HG03354 (cell line): ENCODE data around the gene CRKL.
"Not testable (repeated sequence)": the region's sequence is repeated elsewhere in the genome, so short reads cannot be mapped to it uniquely, and the experiment has no call there.

ENCODE experiments used
- ATAC-seq: cut with Tn5 transposase; IDR thresholded peaks from one replicate; pipeline ENCODE4 v1.9.1; 2021; ENCODE audit warnings: mild to moderate bottlenecking; ENCODE audit not compliant: unreplicated experiment, poor library complexity, severe bottlenecking

CRKL gene

GRCh38 chr22:20964090-20964798 lies 47.0 kb downstream of the CRKL start:
- no peak for ATAC-seq

GRCh38 chr22:20964799-20965103 lies 47.5 kb downstream of the CRKL start:
- no peak for ATAC-seq

GRCh38 chr22:20965104-20965887 lies 48.1 kb downstream of the CRKL start:
- ATAC-seq = no peak

DNA sequence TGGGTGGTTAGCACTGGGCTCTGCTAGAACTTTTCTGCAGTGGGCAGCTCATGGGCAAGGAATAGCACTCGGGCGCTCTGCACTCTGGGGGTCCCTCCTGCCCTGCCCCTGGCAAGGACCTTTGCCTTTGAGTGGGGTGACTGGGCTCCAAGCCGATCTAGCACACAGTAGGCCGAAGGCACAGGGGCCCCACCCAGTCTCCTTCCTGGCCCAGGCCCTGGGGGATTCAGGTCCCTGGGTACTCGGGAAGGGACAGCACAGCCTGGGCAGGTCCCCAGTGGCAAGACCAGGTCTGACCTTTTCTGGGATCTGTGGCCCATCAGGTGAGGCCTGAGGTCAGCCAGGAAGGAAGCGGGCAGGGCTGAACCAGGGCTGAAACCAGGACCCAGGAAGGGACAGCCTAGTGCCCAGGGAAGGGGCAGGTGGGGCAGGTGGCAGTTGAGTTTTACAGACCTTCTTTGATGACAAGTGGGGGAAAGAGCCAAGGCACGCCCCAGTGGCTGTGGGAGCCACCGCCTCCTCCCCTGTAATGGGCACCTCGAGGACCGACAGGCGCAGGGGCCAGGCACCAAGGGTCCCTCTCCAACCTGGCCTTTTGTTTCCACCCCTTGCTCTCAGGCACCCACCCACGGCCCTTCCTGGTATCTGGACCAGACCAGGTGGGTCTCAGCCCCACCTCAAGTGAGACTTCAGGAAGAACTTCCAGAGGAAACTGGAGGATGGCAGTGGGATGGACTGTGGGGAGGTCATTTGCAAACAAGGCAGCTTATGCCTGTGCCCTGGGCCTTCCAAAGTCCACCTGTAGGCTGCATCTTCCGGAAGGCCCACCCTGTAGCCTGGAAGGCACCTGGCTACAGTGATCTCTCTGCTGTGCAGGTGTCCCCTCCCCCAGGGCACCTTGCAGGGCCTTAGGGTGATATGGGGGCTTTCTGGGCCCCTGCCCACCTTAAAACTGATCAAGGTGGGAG lies 49.0 kb downstream of the CRKL start:
- ATAC-seq = no peak

GRCh38 chr22:20966883-20967696 lies 49.9 kb downstream of the CRKL start, which contains the start of gene AIFM3:
AIFM3 (plus strand) TSS chr22:20967255; CDS start chr22:20967945, 690 bp downstream.
- no peak for ATAC-seq

GRCh38 chr22:20967697-20968211 lies 50.5 kb downstream of the CRKL start:
- no peak for ATAC-seq

GRCh38 chr22:20968281-20968977 lies 51.2 kb downstream of the CRKL start:
- no peak for ATAC-seq

DNA sequence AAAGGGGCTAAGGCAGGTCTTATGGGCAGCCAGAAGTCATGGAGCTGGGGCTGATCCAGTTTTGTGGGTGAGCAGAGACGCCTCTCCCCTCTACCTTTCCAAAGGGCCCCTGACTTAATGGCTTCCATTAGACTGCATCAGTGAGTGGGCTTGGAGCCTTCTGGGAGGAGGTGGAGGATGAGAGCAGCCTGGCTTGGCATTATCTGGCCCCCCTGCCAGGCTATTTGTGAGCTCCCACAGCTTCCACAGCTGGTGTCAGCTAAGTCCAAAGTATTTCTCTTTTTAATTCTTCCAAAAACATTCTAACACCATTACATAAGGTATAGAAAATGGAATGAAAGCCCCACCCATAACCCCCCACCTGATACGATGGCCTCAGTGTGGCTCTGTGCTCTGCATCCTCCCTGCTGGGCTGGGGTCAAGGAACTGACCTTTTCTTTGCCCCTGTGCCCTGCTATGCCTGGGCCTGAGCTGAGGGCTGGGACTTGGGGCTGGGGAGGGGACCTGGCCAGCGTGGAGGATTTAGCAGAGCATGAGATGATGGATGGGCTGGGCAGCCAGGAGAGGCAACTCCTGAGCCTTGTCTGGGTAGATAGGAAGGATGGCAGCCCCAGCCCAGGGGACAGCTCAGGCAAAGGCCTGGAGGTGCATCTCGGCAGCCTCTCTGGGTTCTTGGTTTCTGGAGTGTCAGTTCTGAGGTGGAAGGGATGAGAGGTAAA lies 53.9 kb downstream of the CRKL start:
- ATAC-seq = no peak

DNA sequence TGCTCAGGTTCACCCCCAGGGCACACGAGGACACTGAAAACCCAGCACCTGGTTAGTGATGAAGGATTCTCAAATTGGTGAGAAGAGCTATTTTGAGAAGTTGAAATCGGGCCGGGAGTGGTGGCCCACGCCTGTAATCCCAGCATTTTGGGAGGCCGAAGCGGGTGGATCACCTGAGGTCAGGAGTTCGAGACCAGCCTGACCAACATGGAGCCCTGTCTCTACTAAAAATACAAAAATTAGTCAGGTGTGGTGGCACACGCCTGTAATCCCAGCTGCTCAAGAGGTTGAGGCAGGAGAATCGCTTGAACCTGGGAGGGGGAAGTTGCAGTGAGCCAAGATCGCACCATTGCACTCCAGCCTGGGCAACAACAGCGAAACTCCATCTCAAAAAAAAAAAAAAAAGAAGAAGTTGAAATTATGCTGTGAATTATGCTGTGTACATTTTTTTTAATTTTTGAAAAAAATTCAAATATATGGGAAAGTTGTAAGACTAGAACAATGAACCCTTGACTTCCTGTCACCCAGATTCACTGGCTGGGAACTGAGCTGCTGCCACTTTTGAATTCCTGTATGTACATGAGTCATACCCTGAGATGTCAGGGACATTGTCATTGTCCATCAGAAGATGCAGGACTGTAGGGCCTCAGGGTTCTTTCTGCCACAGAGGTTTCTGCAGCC lies 54.9 kb downstream of the CRKL start:
- ATAC-seq = not testable (repeated sequence)

GRCh38 chr22:20972933-20973577 lies 55.8 kb downstream of the CRKL start:
- ATAC-seq = no peak

DNA sequence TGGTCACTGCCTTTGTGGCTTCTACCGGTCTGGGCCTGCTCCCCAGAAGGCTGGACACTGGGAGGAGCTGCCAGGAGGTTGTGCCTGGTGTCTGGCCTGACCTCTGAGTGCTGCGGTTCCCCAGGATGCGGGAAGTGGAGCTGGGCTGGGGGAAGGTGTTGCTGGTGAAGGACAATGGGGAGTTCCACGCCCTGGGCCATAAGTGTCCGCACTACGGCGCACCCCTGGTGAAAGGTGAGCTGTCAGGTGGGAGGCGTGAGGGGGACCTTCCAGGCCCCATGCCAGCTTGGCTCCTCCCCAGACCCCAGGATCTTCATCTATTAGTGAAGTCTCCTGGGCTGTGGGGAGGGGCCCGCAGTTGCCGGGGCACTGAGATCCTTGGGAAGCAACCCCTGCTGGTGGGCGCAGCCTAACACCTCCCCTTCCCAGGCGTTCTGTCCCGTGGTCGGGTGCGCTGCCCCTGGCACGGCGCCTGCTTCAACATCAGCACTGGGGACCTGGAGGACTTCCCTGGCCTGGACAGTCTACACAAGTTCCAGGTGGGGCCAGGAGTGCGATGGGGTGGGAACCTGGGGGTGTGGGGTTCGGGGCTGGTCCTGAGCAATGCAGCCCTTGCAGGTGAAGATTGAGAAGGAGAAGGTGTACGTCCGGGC lies 56.6 kb downstream of the CRKL start:
- ATAC-seq = no peak

DNA sequence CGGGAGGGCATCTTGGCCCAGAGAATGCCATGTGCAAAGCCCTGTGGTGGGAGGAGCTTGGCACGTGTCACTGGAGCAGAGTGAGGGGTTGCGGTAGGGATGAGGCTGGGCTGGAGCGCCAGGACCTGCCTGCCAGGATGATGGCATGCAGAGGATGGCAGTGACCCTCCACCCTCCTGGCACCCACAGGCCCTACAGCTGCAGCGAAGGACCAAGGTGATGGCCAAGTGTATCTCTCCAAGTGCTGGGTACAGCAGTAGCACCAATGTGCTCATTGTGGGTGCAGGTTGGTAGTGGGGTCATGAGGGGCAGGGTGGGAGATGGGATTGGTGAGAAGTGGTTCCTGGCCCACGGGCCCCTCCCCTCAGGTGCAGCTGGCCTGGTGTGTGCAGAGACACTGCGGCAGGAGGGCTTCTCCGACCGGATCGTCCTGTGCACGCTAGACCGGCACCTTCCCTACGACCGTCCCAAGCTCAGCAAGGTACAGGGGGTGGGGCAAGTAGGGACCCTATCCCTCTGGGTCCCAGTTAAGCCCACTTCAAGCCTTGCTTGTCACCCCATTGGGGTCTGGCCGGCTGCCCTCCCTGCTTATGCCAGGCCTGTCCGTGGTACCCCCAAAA lies 57.2 kb downstream of the CRKL start:
- no peak for ATAC-seq

DNA sequence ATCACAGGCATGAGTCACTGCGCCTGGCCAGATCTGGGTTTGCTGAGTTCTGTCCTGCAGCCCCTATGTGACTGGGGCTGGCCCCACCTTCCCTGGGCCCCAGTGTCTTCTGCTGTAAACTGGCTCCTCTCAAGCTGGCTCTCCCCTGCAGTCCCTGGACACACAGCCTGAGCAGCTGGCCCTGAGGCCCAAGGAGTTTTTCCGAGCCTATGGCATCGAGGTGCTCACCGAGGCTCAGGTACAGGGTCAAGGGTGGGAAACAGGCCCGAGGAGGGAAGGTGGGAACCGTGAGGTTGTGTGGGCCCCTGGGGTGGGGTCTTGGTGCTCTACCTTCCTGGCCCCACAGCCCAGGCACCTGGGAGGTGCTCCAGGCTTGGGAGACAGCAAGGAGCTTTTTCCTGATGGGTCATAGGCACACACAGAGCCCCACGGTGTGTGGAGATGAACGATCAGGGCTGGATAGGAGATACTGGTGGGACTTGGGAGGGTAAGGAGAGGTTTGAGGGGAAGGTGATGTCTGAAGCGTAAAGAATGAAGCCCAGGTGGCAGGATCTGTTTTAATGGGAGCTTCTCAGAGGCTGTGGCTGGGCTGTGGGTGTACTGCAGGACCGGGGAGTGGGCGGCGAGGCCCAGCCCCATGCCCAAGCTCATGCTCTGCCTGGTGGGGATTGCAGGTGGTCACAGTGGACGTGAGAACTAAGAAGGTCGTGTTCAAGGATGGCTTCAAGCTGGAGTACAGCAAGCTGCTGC lies 58.5 kb downstream of the CRKL start:
- no peak for ATAC-seq

DNA sequence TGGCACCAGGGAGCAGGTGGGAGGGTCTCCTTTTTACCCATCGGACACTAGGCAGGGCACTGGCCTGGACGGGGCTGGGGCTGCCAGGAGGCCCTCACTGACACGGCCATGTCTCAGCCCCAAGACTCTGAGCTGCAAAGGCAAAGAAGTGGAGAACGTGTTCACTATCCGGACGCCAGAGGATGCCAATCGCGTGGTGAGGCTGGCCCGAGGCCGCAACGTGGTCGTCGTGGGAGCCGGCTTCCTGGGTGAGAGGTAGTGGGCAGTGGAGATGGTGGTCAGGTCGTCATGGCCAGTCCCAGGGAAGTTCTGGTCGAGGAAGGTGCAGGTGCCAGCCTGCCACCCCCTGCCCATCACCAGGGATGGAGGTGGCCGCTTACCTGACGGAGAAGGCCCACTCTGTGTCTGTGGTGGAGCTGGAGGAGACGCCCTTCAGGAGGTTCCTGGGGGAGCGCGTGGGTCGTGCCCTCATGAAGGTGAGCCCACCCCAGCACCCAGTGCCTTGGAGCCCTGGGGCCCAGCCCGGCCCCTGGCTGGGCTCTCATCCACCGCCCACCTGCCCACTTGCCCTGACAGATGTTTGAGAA lies 59.2 kb downstream of the CRKL start:
- no peak for ATAC-seq

GRCh38 chr22:20977019-20977418 lies 59.8 kb downstream of the CRKL start:
- ATAC-seq = no peak
